Measurements from ENCODE around the gene CCDC174.

DNA sequence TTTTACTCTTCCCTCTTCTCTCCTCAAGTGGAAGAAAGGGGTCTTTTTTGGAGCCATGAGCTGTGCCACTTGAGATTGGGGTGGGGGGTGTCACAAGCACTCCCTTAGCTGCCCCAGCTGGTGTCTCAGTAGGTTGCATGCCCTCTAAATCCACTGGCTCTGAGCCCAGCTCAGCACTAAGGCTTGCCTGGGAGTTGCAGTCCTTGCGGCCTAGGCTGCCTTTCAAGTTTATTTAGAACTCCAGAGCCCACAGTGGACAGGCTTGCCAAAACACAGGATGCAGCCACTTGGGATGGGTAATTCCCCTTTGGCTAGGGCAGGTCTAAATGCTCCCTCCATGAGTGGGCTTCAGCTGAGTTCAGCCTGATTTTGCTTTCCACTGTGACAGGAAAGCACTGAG lies 48.1 kb downstream of the CCDC174 start:
- TF ChIP-seq, protein P1, sequence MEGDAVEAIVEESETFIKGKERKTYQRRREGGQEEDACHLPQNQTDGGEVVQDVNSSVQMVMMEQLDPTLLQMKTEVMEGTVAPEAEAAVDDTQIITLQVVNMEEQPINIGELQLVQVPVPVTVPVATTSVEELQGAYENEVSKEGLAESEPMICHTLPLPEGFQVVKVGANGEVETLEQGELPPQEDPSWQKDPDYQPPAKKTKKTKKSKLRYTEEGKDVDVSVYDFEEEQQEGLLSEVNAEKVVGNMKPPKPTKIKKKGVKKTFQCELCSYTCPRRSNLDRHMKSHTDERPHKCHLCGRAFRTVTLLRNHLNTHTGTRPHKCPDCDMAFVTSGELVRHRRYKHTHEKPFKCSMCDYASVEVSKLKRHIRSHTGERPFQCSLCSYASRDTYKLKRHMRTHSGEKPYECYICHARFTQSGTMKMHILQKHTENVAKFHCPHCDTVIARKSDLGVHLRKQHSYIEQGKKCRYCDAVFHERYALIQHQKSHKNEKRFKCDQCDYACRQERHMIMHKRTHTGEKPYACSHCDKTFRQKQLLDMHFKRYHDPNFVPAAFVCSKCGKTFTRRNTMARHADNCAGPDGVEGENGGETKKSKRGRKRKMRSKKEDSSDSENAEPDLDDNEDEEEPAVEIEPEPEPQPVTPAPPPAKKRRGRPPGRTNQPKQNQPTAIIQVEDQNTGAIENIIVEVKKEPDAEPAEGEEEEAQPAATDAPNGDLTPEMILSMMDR (conservative IDR thresholded peaks at IDR 0.05; ENCODE audit: low read length) = no peak
- TF ChIP-seq EZH2phosphoT487 (IDR thresholded peaks at IDR 0.05; ENCODE audit: borderline replicate concordance) = no peak

Data from Loucy (cell line).